OCI-LY7 (cell line): ENCODE measurements around the gene DMXL2. TPM values are rescaled to one million over a fixed set of nuclear protein-coding genes. Genes with fewer than 3 reads are reported as not detected.
A peak's percentile ranks its signal among the peaks of the same experiment; 100 is the strongest.

Source experiments
- BruUV-seq: library from RNA; stranded (reverse); fragments of 400-500 nt; replicated peaks from 2 replicates; lab custom pipeline; 2021; lab: Mats Ljungman, UMichigan
- CTCF ChIA-PET: fragments of 300-600 bp; sonication (Branson Sonifier 250); formaldehyde crosslinking; loops from one replicate; lab custom pipeline; 2022; ENCODE audit warnings: antibody characterized with exemption; ENCODE audit not compliant: unreplicated experiment; lab: Charles Lee
- POLR2A ChIA-PET: fragments of 300-600 bp; sonication (Branson Sonifier 250); formaldehyde crosslinking; loops from one replicate; lab custom pipeline; 2022; ENCODE audit warnings: antibody characterized with exemption; lab: Charles Lee
- DNase-seq: peaks from one replicate; pipeline ENCODE4 v3.0.0-alpha.2; 2015; ENCODE audit warnings: low spot score
- H2AFZ ChIP-seq: fragments of 200-600 bp; sonication (generic), shearing (Covaris generic); 2 replicates; pipeline ENCODE4 v1.6.1; 2014; ENCODE audit warnings: mild to moderate bottlenecking, antibody characterized with exemption, low read length, moderate library complexity
- H3K27ac ChIP-seq: fragments of 200-600 bp; sonication (generic); 2 replicates; pipeline ENCODE4 v1.5.1; 2014; ENCODE audit warnings: mixed run types, low read depth, mild to moderate bottlenecking, moderate library complexity, low read length, inconsistent platforms; ENCODE audit not compliant: poor library complexity, severe bottlenecking
- H3K36me3 ChIP-seq: fragments of 200-600 bp; sonication (generic); 2 replicates; pipeline ENCODE4 v1.6.1; 2014; ENCODE audit warnings: mild to moderate bottlenecking, antibody characterized with exemption, low read length, moderate library complexity, mixed read lengths; ENCODE audit not compliant: insufficient read depth
- H3K4me1 ChIP-seq: fragments of 200-600 bp; sonication (generic); 2 replicates; pipeline ENCODE4 v1.5.1; 2014; ENCODE audit warnings: mild to moderate bottlenecking, low read length; ENCODE audit not compliant: insufficient read depth, poor library complexity, severe bottlenecking
- H3K4me2 ChIP-seq: fragments of 200-600 bp; sonication (generic); 2 replicates; pipeline ENCODE4 v1.6.1; 2014; ENCODE audit warnings: mild to moderate bottlenecking, low read length
- H3K4me3 ChIP-seq: fragments of 200-600 bp; sonication (generic); 2 replicates; pipeline ENCODE4 v1.5.1; 2014; ENCODE audit warnings: mild to moderate bottlenecking, low read depth, low read length; ENCODE audit not compliant: poor library complexity, severe bottlenecking
- H3K79me2 ChIP-seq: fragments of 200-600 bp; sonication (generic); 2 replicates; pipeline ENCODE4 v1.6.1; 2016; ENCODE audit warnings: low read depth, mild to moderate bottlenecking, low read length, moderate library complexity, mixed read lengths; ENCODE audit not compliant: insufficient read depth
- H3K9me2 ChIP-seq: fragments of 200-600 bp; sonication (generic); 2 replicates; pipeline ENCODE4 v1.6.1; 2016; ENCODE audit warnings: mild to moderate bottlenecking, low read length, mixed read lengths; ENCODE audit not compliant: insufficient read depth
- H3K9me3 ChIP-seq: fragments of 200-600 bp; sonication (generic); 2 replicates; pipeline ENCODE4 v1.6.1; 2014; ENCODE audit warnings: mild to moderate bottlenecking, mixed run types, low read length, mixed read lengths
- H4K20me1 ChIP-seq: fragments of 200-600 bp; sonication (generic); 2 replicates; pipeline ENCODE4 v1.6.1; 2014; ENCODE audit warnings: mild to moderate bottlenecking, antibody characterized with exemption, low read length, moderate library complexity, mixed read lengths; ENCODE audit not compliant: insufficient read depth
- EZH2phosphoT487 ChIP-seq: fragments of 200-600 bp; sonication (generic); IDR thresholded peaks from 2 replicates; pipeline ENCODE4 v1.6.1; 2018; ENCODE audit warnings: low read depth, borderline replicate concordance, mild to moderate bottlenecking, mixed run types, antibody characterized with exemption, low read length, moderate library complexity, mixed read lengths
- intact Hi-C: fragments of 100-400 bp; cut with micrococcal nuclease; formaldehyde crosslinking; loops from one replicate; pipeline ENCODE4 v1.10.0; 2022; ENCODE audit not compliant: unreplicated experiment
- total RNA-seq, 2 experiments: library from RNA; depleted of rRNA in 1 of 2; stranded (reverse); fragments of >200 nt in 1 of 2; shearing (Covaris generic) in 1 of 2; gene quantifications; 2 replicates each; pipeline ENCODE4 v1.2.3, GENCODE V29; 2014 to 2022
- TF ChIP-seq, protein P1 (sequence below): fragments of 200-600 bp; sonication (generic); conservative IDR thresholded peaks from 2 replicates; pipeline ENCODE4 v1.5.1; 2014; ENCODE audit warnings: mild to moderate bottlenecking, antibody characterized with exemption, low read length, moderate library complexity, mixed read lengths

DMXL2 gene
- total RNA-seq, 2 experiments from 2014 or later = 0.32 to 0.47 TPM

DNA sequence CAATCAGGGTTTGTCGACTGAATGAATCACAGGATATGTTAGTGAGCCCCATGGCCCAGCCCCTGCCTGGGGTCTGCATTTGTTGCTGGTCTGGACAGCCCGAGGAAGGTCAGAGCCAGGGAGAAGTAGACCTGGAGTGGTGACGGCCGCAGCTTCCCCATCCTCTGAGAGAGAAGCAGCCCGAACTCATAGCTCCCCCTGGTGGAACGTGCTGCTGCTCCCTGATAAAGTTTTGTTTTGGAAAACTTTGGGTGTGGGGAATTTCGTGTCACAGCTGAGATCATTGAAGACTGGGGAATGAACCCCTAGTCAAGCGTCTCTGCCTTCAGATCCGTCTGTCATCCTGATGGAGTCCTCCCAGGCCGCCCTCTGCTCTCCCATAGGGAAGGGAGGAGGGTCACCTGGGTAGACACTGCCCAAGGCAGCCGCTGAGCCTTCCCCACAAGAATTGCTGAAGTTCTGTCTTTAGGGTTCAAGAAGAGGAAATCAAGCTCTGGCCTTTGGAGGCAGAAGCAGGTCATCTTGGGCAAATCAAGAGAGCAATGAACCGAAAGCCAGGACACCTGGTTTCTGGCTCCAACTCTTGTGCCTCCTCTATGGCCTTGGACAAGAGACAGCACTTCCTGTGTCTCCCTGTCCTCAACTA is 220.6 kb downstream of the DMXL2 start:
- Histone ChIP-seq H3K4me2 (no peak overlapping the region), H4K20me1 (no peaks in the 10 kb centered on the region), H3K9me2 (no peaks in the 10 kb centered on the region), H3K4me3 (no peak overlapping the region), H3K79me2 (no peaks in the 10 kb centered on the region), H3K27ac (no peak overlapping the region), H3K4me1 (no peaks in the 10 kb centered on the region), H2AFZ (no peak overlapping the region), H3K36me3 (no peaks in the 10 kb centered on the region), H3K9me3 (no peaks in the 10 kb centered on the region)
- ChIA-PET CTCF (no interaction called here), POLR2A (no interaction called here)
- BruUV-seq = no TSS peak
- intact Hi-C loops = no loop called here
- TF ChIP-seq, protein P1, sequence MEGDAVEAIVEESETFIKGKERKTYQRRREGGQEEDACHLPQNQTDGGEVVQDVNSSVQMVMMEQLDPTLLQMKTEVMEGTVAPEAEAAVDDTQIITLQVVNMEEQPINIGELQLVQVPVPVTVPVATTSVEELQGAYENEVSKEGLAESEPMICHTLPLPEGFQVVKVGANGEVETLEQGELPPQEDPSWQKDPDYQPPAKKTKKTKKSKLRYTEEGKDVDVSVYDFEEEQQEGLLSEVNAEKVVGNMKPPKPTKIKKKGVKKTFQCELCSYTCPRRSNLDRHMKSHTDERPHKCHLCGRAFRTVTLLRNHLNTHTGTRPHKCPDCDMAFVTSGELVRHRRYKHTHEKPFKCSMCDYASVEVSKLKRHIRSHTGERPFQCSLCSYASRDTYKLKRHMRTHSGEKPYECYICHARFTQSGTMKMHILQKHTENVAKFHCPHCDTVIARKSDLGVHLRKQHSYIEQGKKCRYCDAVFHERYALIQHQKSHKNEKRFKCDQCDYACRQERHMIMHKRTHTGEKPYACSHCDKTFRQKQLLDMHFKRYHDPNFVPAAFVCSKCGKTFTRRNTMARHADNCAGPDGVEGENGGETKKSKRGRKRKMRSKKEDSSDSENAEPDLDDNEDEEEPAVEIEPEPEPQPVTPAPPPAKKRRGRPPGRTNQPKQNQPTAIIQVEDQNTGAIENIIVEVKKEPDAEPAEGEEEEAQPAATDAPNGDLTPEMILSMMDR = peak; percentile 64
- TF ChIP-seq EZH2phosphoT487 = no peak
- DNase-seq = no peak

DNA sequence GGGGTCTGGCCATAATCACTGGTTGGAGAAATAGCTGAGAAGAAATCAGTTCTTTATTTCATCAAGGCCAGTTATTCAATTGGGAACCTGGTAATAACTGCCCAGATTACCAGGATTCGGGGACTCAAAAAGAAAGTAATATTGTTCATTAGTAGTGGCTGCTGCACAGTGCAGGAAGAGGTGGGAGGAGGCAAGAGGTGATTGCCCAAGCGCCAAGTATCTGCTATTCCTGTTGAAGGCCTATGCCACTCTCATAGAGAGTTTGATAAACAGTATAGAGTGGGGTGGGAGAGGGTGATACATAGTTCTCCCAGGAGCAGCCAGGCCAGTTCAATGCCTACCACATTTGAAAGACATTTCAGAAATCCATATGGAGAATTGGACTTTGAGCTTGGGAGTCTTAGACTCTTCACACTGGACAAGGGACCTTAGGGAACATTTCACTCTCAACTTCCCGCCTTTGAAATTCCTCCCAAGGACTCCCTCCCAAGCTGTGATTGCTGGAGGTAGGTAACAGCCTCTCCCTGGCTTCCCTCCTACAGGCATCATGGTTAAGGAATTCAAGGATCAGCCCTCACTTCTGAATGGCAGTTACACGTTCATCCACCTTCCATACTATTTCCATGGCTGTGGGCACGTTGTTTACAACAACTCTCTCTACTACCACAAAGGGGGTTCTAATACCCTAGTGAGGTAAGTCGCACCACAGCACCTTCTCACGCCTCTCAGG is 221.4 kb downstream of the DMXL2 start:
- H3K9me3 ChIP-seq = no peaks in the 10 kb centered on the region
- H3K79me2 ChIP-seq = no peaks in the 10 kb centered on the region
- no peak for DNase-seq
- POLR2A ChIA-PET = no interaction called here
- H3K4me1 ChIP-seq = no peaks in the 10 kb centered on the region
- H3K4me2 ChIP-seq = no peak overlapping the region
- no peaks in the 10 kb centered on the region for H3K36me3 ChIP-seq
- no peak overlapping the region for H3K4me3 ChIP-seq
- no peak overlapping the region for H2AFZ ChIP-seq
- H3K9me2 ChIP-seq = no peaks in the 10 kb centered on the region
- CTCF ChIA-PET = no interaction called here
- TF ChIP-seq EZH2phosphoT487 = no peak
- TF ChIP-seq, protein P1 = no peak
- no TSS peak for BruUV-seq
- no peak overlapping the region for H3K27ac ChIP-seq
- no peaks in the 10 kb centered on the region for H4K20me1 ChIP-seq
- intact Hi-C loops = no loop called here

DNA sequence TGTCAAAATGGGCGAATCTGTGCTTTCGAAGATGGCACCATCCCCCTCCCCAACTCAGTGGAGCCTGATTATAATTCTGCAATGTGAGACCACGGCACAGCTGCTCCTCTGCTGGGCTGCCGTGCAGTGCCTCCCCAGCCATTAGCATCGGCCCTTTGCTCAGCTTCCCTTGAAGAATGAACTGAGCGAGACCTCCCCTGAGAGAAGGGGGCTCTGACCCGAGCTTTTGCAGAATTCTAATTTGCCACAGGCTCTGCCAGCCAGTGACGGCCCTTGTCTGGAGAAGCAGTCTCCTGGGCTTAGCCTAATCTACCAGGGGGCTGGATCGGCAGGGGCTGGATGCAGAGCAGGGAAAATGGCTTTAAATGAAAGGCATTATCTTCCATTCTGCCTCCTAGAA is 223.9 kb downstream of the DMXL2 start:
- TF ChIP-seq, protein P1 = no peak
- no peak for TF ChIP-seq EZH2phosphoT487
- no peak for DNase-seq
- no peaks in the 10 kb centered on the region for H3K9me3 ChIP-seq
- H3K4me2 ChIP-seq = no peak overlapping the region
- H3K79me2 ChIP-seq = no peaks in the 10 kb centered on the region
- no peaks in the 10 kb centered on the region for H3K36me3 ChIP-seq
- no peak overlapping the region for H3K4me3 ChIP-seq
- intact Hi-C loops = no loop called here
- no TSS peak for BruUV-seq
- POLR2A ChIA-PET = no interaction called here
- H3K9me2 ChIP-seq = no peaks in the 10 kb centered on the region
- no peak overlapping the region for H3K27ac ChIP-seq
- CTCF ChIA-PET = no interaction called here
- H4K20me1 ChIP-seq = no peaks in the 10 kb centered on the region
- no peaks in the 10 kb centered on the region for H3K4me1 ChIP-seq
- H2AFZ ChIP-seq = no peak overlapping the region
